WERI-Rb-1 (cell line): ENCODE results near the gene SPC25.
"Not testable (repeated sequence)": the region's sequence is repeated elsewhere in the genome, so short reads cannot be mapped to it uniquely, and the experiment has no call there.

Experiments used
- DNase-seq: peaks from one replicate; pipeline ENCODE4 v3.0.0-alpha.2; 2020
- H3K27ac ChIP-seq: fragments of 250-450 bp; sonication (Bioruptor Pico); 2 replicates; pipeline ENCODE4 v1.5.1; 2020; ENCODE audit warnings: mild to moderate bottlenecking, moderate library complexity
- H3K27me3 ChIP-seq: fragments of 250-450 bp; sonication (Bioruptor Pico); 2 replicates; pipeline ENCODE4 v1.5.1; 2021; ENCODE audit warnings: mild to moderate bottlenecking, low read depth, moderate library complexity; ENCODE audit not compliant: insufficient read depth, severe bottlenecking
- H3K36me3 ChIP-seq: fragments of 250-450 bp; sonication (Bioruptor Pico); 2 replicates; pipeline ENCODE4 v1.5.1; 2020; ENCODE audit warnings: mild to moderate bottlenecking, moderate library complexity
- H3K4me3 ChIP-seq: 2 replicates; pipeline ENCODE4 v1.5.1; 2011; ENCODE audit warnings: low read depth, mild to moderate bottlenecking, control low read depth, low read length
- H3K9me3 ChIP-seq: fragments of 250-450 bp; sonication (Bioruptor Pico); 2 replicates; pipeline ENCODE4 v1.5.1; 2021; ENCODE audit warnings: mild to moderate bottlenecking, moderate library complexity; ENCODE audit not compliant: severe bottlenecking
- CTCF ChIP-seq: IDR thresholded peaks from 2 replicates; pipeline ENCODE4 v1.5.1; 2011; ENCODE audit warnings: low read depth, mild to moderate bottlenecking, control low read depth, inconsistent platforms, low read length

The SPC25 gene

GRCh38 chr2:168890006-168890782 lies at the start of gene SPC25:
TSS of gene SPC25 (minus strand) at chr2:168890430. CDS start at chr2:168889519, 911 bp downstream.
- peak; percentile 94 for DNase-seq
- H3K4me3 ChIP-seq = peak within 1 kb of the TSS; percentile 87
- H3K27ac ChIP-seq = peak within 1 kb of the TSS; percentile 88
- no peaks in the 10 kb centered on the region for H3K27me3 ChIP-seq
- peaks cover 26% of the 10 kb centered on the region for H3K36me3 ChIP-seq
- no peak for TF ChIP-seq CTCF
- no peaks in the 10 kb centered on the region for H3K9me3 ChIP-seq

- H3K36me3 ChIP-seq = no peaks in the 10 kb centered on the region
- no peak for TF ChIP-seq CTCF
- no peaks in the 10 kb centered on the region for H3K27me3 ChIP-seq
- no peaks in the 10 kb centered on the region for H3K9me3 ChIP-seq
- no peak overlapping the region for H3K27ac ChIP-seq
- no peak for DNase-seq
- no peak overlapping the region for H3K4me3 ChIP-seq
These were observed 49.7 kb upstream of the SPC25 start for GRCh38 chr2:168939918-168940317.

- H3K27ac ChIP-seq = no peak overlapping the region
- DNase-seq = no peak
- no peaks in the 10 kb centered on the region for H3K9me3 ChIP-seq
- no peaks in the 10 kb centered on the region for H3K27me3 ChIP-seq
- TF ChIP-seq CTCF = no peak
- H3K36me3 ChIP-seq = no peaks in the 10 kb centered on the region
- no peak overlapping the region for H3K4me3 ChIP-seq
These were observed 48.8 kb upstream of the SPC25 start for GRCh38 chr2:168939061-168939460.

- Histone ChIP-seq H3K9me3 (no peaks in the 10 kb centered on the region), H3K27ac (no peak overlapping the region), H3K36me3 (no peaks in the 10 kb centered on the region), H3K4me3 (no peak overlapping the region), H3K27me3 (no peaks in the 10 kb centered on the region)
- TF ChIP-seq CTCF = no peak
- no peak for DNase-seq
These were observed 45.8 kb upstream of the SPC25 start for GRCh38 chr2:168935810-168936581.

GRCh38 chr2:168934826-168935225 lies 44.6 kb upstream of the SPC25 start:
- no peaks in the 10 kb centered on the region for H3K9me3 ChIP-seq
- no peaks in the 10 kb centered on the region for H3K27me3 ChIP-seq
- DNase-seq = no peak
- H3K27ac ChIP-seq = no peak overlapping the region
- no peak overlapping the region for H3K4me3 ChIP-seq
- TF ChIP-seq CTCF = no peak
- no peaks in the 10 kb centered on the region for H3K36me3 ChIP-seq

GRCh38 chr2:168932174-168932573 lies 41.9 kb upstream of the SPC25 start:
- not testable (repeated sequence) for H3K27me3 ChIP-seq, H3K9me3 ChIP-seq, H3K4me3 ChIP-seq, DNase-seq, H3K27ac ChIP-seq, H3K36me3 ChIP-seq
